ENCODE results near the gene PRPF40B. TPM values are rescaled to one million over a fixed set of nuclear protein-coding genes. Genes with fewer than 3 reads are reported as not detected.
A peak's percentile ranks its signal among the peaks of the same experiment; 100 is the strongest.
"Not testable (repeated sequence)": the region's sequence is repeated elsewhere in the genome, so short reads cannot be mapped to it uniquely, and the experiment has no call there.

Gene PRPF40B
- total and polyA plus RNA-seq, 9 donors = 10.8 to 15.7 (median 14.0) TPM

DNA sequence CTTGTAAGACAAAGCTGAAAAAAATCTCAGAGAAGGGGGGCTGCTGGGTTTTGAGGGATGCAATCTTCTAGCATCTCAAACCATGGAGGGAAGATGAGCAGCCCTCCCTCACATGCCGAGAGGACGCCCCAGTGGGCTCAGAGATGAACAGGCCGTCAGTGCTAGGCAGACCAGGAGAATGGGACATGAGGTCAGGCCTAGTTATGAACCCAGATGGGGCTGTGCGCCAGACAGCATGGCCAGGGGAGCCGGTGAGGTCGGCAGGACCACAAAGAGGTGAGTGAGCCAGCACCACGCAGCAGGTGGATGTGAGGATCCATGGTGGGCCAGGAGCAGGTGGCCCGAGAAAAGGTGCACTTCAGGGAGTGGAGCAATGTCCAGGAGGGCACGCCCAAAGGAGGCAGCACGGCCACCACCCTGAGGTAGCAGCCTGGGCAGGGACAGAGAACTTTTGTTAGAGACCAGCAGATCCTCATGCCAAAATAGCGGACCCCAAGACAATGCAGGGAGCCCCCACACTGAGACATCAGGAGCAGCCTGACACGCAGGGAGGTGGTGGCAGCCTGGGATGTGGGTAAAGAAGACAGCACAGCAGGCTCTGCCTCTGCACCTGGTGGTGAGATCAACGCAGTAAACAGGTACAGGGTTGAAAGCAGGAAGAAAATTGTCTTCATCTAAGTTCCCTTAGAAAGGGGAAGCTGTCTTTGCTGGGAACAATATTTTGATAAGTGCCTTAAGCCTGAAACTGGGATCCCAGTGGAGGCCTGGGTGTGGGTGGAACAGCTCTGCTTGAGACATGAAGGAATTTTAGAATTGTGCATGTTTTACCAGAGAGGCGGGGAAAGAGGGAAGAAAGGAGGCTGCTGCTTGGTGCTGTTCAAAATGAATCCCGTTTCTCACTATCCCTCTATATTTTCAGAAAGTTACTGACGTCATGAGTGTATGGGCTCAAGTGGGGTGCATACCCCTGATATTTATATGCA is 37.6 kb upstream of the PRPF40B start:
- peaks cover 2% of the 10 kb centered on the region for H3K9me3 ChIP-seq (replicated peaks; ENCODE audit: control insufficient read depth, low read depth, low read length)
- H3K4me3 ChIP-seq (ENCODE audit: low read length) = no peak overlapping the region
- peaks cover 65% of the 10 kb centered on the region for H3K4me1 ChIP-seq (ENCODE audit: control insufficient read depth, insufficient read depth, low read length)
- WGBS (ENCODE audit: insufficient coverage) = 59% methylated on average over 13 of the region's 16 CpGs
- peaks cover 20% of the 10 kb centered on the region for H3K36me3 ChIP-seq (ENCODE audit: control insufficient read depth, insufficient read depth, low read length)
- peak; percentile 57 for DNase-seq
- no peaks in the 10 kb centered on the region for H3K27me3 ChIP-seq (ENCODE audit: control insufficient read depth, insufficient read depth, low read length)
- peak overlapping the region; percentile 52 for H3K27ac ChIP-seq (ENCODE audit: low read length)

- 88% methylated on average over 3 of the region's 11 CpGs for WGBS (ENCODE audit: insufficient coverage)
- no peak for DNase-seq
- no peak overlapping the region for H3K4me3 ChIP-seq (ENCODE audit: low read length)
- peaks cover 54% of the 10 kb centered on the region for H3K4me1 ChIP-seq (ENCODE audit: control insufficient read depth, insufficient read depth, low read length)
- no peak overlapping the region for H3K27ac ChIP-seq (ENCODE audit: low read length)
- H3K9me3 ChIP-seq (replicated peaks; ENCODE audit: control insufficient read depth, low read depth, low read length) = peaks cover 4% of the 10 kb centered on the region
- peaks cover 22% of the 10 kb centered on the region for H3K36me3 ChIP-seq (ENCODE audit: control insufficient read depth, insufficient read depth, low read length)
- H3K27me3 ChIP-seq (ENCODE audit: control insufficient read depth, insufficient read depth, low read length) = no peaks in the 10 kb centered on the region
These were observed 36.0 kb upstream of the PRPF40B start for GRCh38 chr12:49587174-49587908.

DNA sequence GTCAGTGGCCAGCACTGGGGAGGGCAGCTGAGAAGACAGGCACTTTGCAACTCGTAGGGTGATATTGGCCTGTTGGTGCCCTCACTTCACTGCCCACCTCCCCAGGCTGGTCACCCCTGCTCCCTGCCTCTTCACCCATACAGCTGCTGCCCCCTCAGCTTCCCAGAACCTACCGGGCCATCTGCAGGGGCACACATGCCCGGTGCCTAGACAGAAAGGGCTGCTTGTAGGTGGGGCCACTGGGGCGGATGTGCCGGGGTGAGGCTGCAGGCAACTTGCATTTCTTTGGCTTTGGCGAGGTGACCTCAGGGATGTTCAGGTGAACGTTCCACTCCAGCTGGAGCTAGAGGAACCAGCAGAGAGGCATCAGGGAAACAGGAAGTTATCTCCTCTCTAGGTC is 35.1 kb upstream of the PRPF40B start:
- no peak overlapping the region for H3K27ac ChIP-seq (ENCODE audit: low read length)
- H3K9me3 ChIP-seq (replicated peaks; ENCODE audit: control insufficient read depth, low read depth, low read length) = peaks cover 4% of the 10 kb centered on the region
- peaks cover 22% of the 10 kb centered on the region for H3K36me3 ChIP-seq (ENCODE audit: control insufficient read depth, insufficient read depth, low read length)
- WGBS (ENCODE audit: insufficient coverage) = 88% methylated on average over 7 of the region's 7 CpGs
- no peaks in the 10 kb centered on the region for H3K27me3 ChIP-seq (ENCODE audit: control insufficient read depth, insufficient read depth, low read length)
- peaks cover 48% of the 10 kb centered on the region for H3K4me1 ChIP-seq (ENCODE audit: control insufficient read depth, insufficient read depth, low read length)
- DNase-seq = no peak
- H3K4me3 ChIP-seq (ENCODE audit: low read length) = no peak overlapping the region

GRCh38 chr12:49588721-49589516 is 34.4 kb upstream of the PRPF40B start:
- no peak for DNase-seq
- peaks cover 4% of the 10 kb centered on the region for H3K9me3 ChIP-seq (replicated peaks; ENCODE audit: control insufficient read depth, low read depth, low read length)
- no peak overlapping the region for H3K4me3 ChIP-seq (ENCODE audit: low read length)
- peak overlapping the region; percentile 42 for H3K27ac ChIP-seq (ENCODE audit: low read length)
- H3K27me3 ChIP-seq (ENCODE audit: control insufficient read depth, insufficient read depth, low read length) = no peaks in the 10 kb centered on the region
- peaks cover 42% of the 10 kb centered on the region for H3K4me1 ChIP-seq (ENCODE audit: control insufficient read depth, insufficient read depth, low read length)
- H3K36me3 ChIP-seq (ENCODE audit: control insufficient read depth, insufficient read depth, low read length) = peaks cover 22% of the 10 kb centered on the region
- 67% methylated on average over 1 of the region's 4 CpGs for WGBS (ENCODE audit: insufficient coverage)

DNA sequence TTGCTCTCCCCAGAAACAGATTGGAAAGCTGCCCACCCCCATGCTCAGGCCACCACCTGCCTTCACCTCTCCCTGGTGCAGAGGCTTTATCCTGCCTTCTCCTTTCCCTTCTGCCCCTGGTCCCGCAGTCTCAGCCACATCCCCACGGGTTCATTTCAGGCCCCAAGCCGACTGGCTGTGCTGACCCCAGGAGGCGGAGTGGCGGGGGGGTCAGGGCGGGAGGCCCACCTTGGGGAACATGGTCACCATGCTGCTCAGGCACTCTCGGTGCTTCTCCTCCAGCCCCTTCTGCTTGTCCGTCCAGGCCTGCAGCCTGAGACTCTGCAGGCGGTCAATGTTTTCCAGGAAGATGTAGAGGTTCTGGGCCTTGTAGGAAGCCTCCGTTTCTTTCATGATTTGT is 24.8 kb upstream of the PRPF40B start:
- 69% methylated on average over 7 of the region's 10 CpGs for WGBS (ENCODE audit: insufficient coverage)
- no peaks in the 10 kb centered on the region for H3K9me3 ChIP-seq (replicated peaks; ENCODE audit: control insufficient read depth, low read depth, low read length)
- H3K4me3 ChIP-seq (ENCODE audit: low read length) = no peak overlapping the region
- no peak overlapping the region for H3K27ac ChIP-seq (ENCODE audit: low read length)
- H3K4me1 ChIP-seq (ENCODE audit: control insufficient read depth, insufficient read depth, low read length) = peaks cover 2% of the 10 kb centered on the region
- H3K36me3 ChIP-seq (ENCODE audit: control insufficient read depth, insufficient read depth, low read length) = peaks cover 22% of the 10 kb centered on the region
- no peaks in the 10 kb centered on the region for H3K27me3 ChIP-seq (ENCODE audit: control insufficient read depth, insufficient read depth, low read length)
- no peak for DNase-seq

GRCh38 chr12:49599961-49600360 is 23.4 kb upstream of the PRPF40B start:
- Histone ChIP-seq H3K4me1 (ENCODE audit: control insufficient read depth, insufficient read depth, low read length) (peaks cover 4% of the 10 kb centered on the region), H3K4me3 (ENCODE audit: low read length) (no peak overlapping the region), H3K27ac (ENCODE audit: low read length) (no peak overlapping the region), H3K27me3 (ENCODE audit: control insufficient read depth, insufficient read depth, low read length) (no peaks in the 10 kb centered on the region), H3K9me3 (replicated peaks; ENCODE audit: control insufficient read depth, low read depth, low read length) (no peaks in the 10 kb centered on the region), H3K36me3 (ENCODE audit: control insufficient read depth, insufficient read depth, low read length) (peaks cover 22% of the 10 kb centered on the region)
- 93% methylated on average over 8 of the region's 8 CpGs for WGBS (ENCODE audit: insufficient coverage)
- no peak for DNase-seq

DNA sequence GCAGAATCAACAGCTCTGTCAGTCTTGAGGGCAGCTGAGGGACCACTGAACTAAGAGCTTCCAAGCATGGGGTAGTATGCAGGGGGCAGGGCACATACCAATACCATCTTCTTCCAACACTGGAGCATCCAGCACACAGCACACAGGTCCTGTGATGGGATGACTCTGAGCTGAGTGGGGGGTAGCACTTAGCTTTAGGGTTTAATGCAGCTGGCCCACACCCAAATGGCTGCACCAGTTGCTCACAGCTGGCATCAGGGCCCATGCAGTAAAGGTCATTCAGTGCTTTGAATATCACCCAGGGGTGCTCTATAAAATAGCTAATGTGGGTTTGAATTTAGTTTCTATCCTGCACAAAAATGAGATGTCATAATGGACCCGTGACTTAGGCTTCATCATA is 19.6 kb upstream of the PRPF40B start:
- Histone ChIP-seq H3K27ac (ENCODE audit: low read length) (no peak overlapping the region), H3K4me1 (ENCODE audit: control insufficient read depth, insufficient read depth, low read length) (peaks cover 3% of the 10 kb centered on the region), H3K36me3 (ENCODE audit: control insufficient read depth, insufficient read depth, low read length) (peaks cover 17% of the 10 kb centered on the region), H3K27me3 (ENCODE audit: control insufficient read depth, insufficient read depth, low read length) (no peaks in the 10 kb centered on the region), H3K9me3 (replicated peaks; ENCODE audit: control insufficient read depth, low read depth, low read length) (no peaks in the 10 kb centered on the region), H3K4me3 (ENCODE audit: low read length) (no peak overlapping the region)
- no peak for DNase-seq
- no CpG with 5 or more reads among the region's 1 CpG for WGBS (ENCODE audit: insufficient coverage)

DNA sequence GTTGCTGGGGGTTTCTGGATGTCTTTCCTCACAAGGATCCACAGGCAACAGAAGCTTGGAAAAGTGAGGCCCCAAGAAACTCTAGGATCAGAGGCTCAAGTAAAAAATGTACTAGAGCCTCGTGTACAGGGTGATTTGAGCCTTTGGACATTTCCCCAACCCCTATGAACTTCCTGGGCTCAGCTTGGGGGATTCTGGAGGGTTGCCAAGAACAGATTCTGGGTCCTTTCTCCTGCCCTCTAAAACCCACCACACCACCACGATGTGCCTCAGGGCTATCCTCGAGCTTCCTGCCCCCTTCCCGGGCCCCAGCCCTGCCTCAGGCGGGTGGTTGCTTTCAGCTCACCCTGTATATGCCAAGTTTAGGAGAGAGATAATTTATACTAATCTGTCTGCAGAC is 18.5 kb upstream of the PRPF40B start:
- WGBS (ENCODE audit: insufficient coverage) = 20% methylated on average over 1 of the region's 5 CpGs
- Histone ChIP-seq H3K36me3 (ENCODE audit: control insufficient read depth, insufficient read depth, low read length) (peaks cover 12% of the 10 kb centered on the region), H3K27me3 (ENCODE audit: control insufficient read depth, insufficient read depth, low read length) (no peaks in the 10 kb centered on the region), H3K4me1 (ENCODE audit: control insufficient read depth, insufficient read depth, low read length) (peaks cover 3% of the 10 kb centered on the region), H3K4me3 (ENCODE audit: low read length) (no peak overlapping the region), H3K27ac (ENCODE audit: low read length) (no peak overlapping the region), H3K9me3 (replicated peaks; ENCODE audit: control insufficient read depth, low read depth, low read length) (no peaks in the 10 kb centered on the region)
- no peak for DNase-seq

- H3K27ac ChIP-seq (ENCODE audit: low read length); DNase-seq; H3K4me1 ChIP-seq (ENCODE audit: control insufficient read depth, insufficient read depth, low read length); H3K36me3 ChIP-seq (ENCODE audit: control insufficient read depth, insufficient read depth, low read length); H3K4me3 ChIP-seq (ENCODE audit: low read length); H3K27me3 ChIP-seq (ENCODE audit: control insufficient read depth, insufficient read depth, low read length); H3K9me3 ChIP-seq (replicated peaks; ENCODE audit: control insufficient read depth, low read depth, low read length): not testable (repeated sequence)
- no CpG with 5 or more reads among the region's 4 CpGs for WGBS (ENCODE audit: insufficient coverage)
These were observed 17.8 kb upstream of the PRPF40B start, which contains the start of gene FAM186B for GRCh38 chr12:49605539-49605938. TSS of gene FAM186B (minus strand) at chr12:49605639. CDS start at chr12:49605477, 162 bp downstream.
